GM12878 (cell line): Measurements from ENCODE around the gene MVK. TPM values are rescaled to one million over a fixed set of nuclear protein-coding genes. Genes with fewer than 3 reads are reported as not detected.

Experiments
- ATAC-seq: fragments of 200-7000 bp; cut with Tn5 transposase; 3 replicates; pipeline ENCODE4 v1.9.1; 2020; ENCODE audit warnings: mild to moderate bottlenecking, moderate library complexity
- BruUV-seq: library from RNA; stranded (reverse); fragments of 400-500 nt; replicated peaks from 2 replicates; lab custom pipeline; 2021; lab: Mats Ljungman, UMichigan
- CTCF ChIA-PET: fragments of 300-600 bp; sonication (Branson Sonifier 250); formaldehyde crosslinking; extraction: SDS; loops from one replicate; lab custom pipeline; 2021; ENCODE audit warnings: inconsistent platforms; lab: Yijun Ruan, JAX
- POLR2A ChIA-PET: fragments of 350-600 bp; formaldehyde crosslinking; extraction: SDS; loops from one replicate; lab custom pipeline; 2021; ENCODE audit warnings: inconsistent platforms; lab: Charles Lee
- RAD21 ChIA-PET: fragments of 300-600 bp; sonication (Branson Sonifier 250); formaldehyde crosslinking; loops from one replicate; lab custom pipeline; 2023; ENCODE audit warnings: antibody characterized with exemption; ENCODE audit not compliant: unreplicated experiment; lab: Charles Lee
- SMC1A ChIA-PET: fragments of 300-600 bp; sonication (Branson Sonifier 250); formaldehyde crosslinking; loops from one replicate; lab custom pipeline; 2023; ENCODE audit not compliant: unreplicated experiment, uncharacterized antibody; lab: Charles Lee
- DNase-seq: peaks from one replicate; pipeline ENCODE4 v3.0.0-alpha.2; 2011; ENCODE audit warnings: low read depth, low spot score
- FAIRE-seq: peaks from 3 replicates; lab custom pipeline; 2011; peaks lifted over from hg19 to GRCh38; lab: Jason Lieb, UNC
- H2AFZ ChIP-seq: 2 replicates; pipeline ENCODE4 v1.6.0; 2011; ENCODE audit warnings: low read depth, low read length, control low read depth; ENCODE audit not compliant: control insufficient read depth
- H3K27ac ChIP-seq: 2 replicates; pipeline ENCODE4 v1.5.1; 2011; ENCODE audit warnings: control low read depth; ENCODE audit not compliant: control insufficient read depth, insufficient read depth
- H3K27me3 ChIP-seq, 2 experiments: replicated peaks in 1 of 2; 2 replicates each; pipeline versions ENCODE4 v1.6.0 to v1.6.1; 2011; ENCODE audit warnings: low read length in 1 of 2; ENCODE audit not compliant: control insufficient read depth in 2 of 2, insufficient read depth in 2 of 2
- H3K36me3 ChIP-seq, 2 experiments: 2 replicates each; pipeline ENCODE4 v1.5.1; 2011; ENCODE audit warnings: low read length in 1 of 2; ENCODE audit not compliant: control insufficient read depth in 2 of 2, insufficient read depth in 2 of 2
- H3K4me1 ChIP-seq: 2 replicates; pipeline ENCODE4 v1.6.1; 2011; ENCODE audit warnings: mild to moderate bottlenecking, low read length, moderate library complexity, mixed read lengths; ENCODE audit not compliant: control insufficient read depth, insufficient read depth
- H3K4me2 ChIP-seq: 2 replicates; pipeline ENCODE4 v1.6.0; 2011; ENCODE audit warnings: control low read depth; ENCODE audit not compliant: control insufficient read depth, insufficient read depth
- H3K4me3 ChIP-seq: fragments of 200-600 bp; sonication (generic); 2 replicates; pipeline ENCODE4 v1.5.1; 2016
- H3K79me2 ChIP-seq: 2 replicates; pipeline ENCODE4 v1.6.0; 2011; ENCODE audit warnings: low read length; ENCODE audit not compliant: control insufficient read depth, insufficient read depth
- H3K9ac ChIP-seq: 2 replicates; pipeline ENCODE4 v1.8.0; 2011; ENCODE audit warnings: low read length, control low read depth, mixed read lengths; ENCODE audit not compliant: control insufficient read depth, insufficient read depth
- H3K9me3 ChIP-seq: replicated peaks from 3 replicates; pipeline ENCODE4 v1.5.1; 2011; ENCODE audit warnings: mild to moderate bottlenecking, low read length; ENCODE audit not compliant: control insufficient read depth, insufficient read depth
- H4K20me1 ChIP-seq: 2 replicates; pipeline ENCODE4 v1.6.0; 2011; ENCODE audit not compliant: control insufficient read depth, insufficient read depth
- BHLHE40 ChIP-seq, 2 experiments: fragments of 450-650 bp in 1 of 2; IDR thresholded peaks; 2 replicates each; pipeline ENCODE4 v1.6.1; 2011 to 2017; ENCODE audit warnings: low read depth in 2 of 2, borderline replicate concordance in 1 of 2, improper control_type of control experiment in 1 of 2, low read length in 1 of 2, mild to moderate bottlenecking in 1 of 2
- CTCF ChIP-seq, 3 experiments: IDR thresholded peaks in 2 of 3; conservative IDR thresholded peaks in 1 of 3; 2 replicates each; pipeline ENCODE4 v1.5.1; 2011; ENCODE audit warnings: low read depth in 3 of 3, low read length in 3 of 3, mild to moderate bottlenecking in 3 of 3, control low read depth in 2 of 3, moderate library complexity in 2 of 3, inconsistent platforms in 1 of 3, mixed read lengths in 1 of 3; ENCODE audit not compliant: control insufficient read depth in 2 of 3, insufficient read depth in 1 of 3; ENCODE audit errors: extremely low read depth in 1 of 3
- ETV6 ChIP-seq, 2 experiments: fragments of 450-650 bp in 1 of 2; IDR thresholded peaks in 1 of 2; conservative IDR thresholded peaks in 1 of 2; 2 replicates each; pipeline ENCODE4 v1.6.1; 2014; ENCODE audit warnings: antibody characterized with exemption in 1 of 2, borderline replicate concordance in 1 of 2, low read depth in 1 of 2, mild to moderate bottlenecking in 1 of 2, moderate library complexity in 1 of 2
- IKZF1 ChIP-seq: fragments of 450-650 bp; conservative IDR thresholded peaks from 2 replicates; pipeline ENCODE4 v1.6.1; 2017; ENCODE audit warnings: antibody characterized with exemption, mild to moderate bottlenecking
- SP1 ChIP-seq: IDR thresholded peaks from one replicate; pipeline ENCODE4 v1.6.1; 2011; ENCODE audit warnings: low read depth, low read length
- ZNF24 ChIP-seq: fragments of 450-650 bp; IDR thresholded peaks from 2 replicates; pipeline ENCODE4 v1.6.1; 2017; ENCODE audit warnings: antibody characterized with exemption, mild to moderate bottlenecking
- WGBS: methylation state at CpG from one replicate; pipeline ENCODE4 v1.1.6; 2016; ENCODE audit warnings: low lambda C conversion rate; ENCODE audit not compliant: insufficient replicate concordance, insufficient coverage; ENCODE audit errors: missing lambda C conversion rate; 5-methylcytosine and 5-hydroxymethylcytosine counted together
- in situ Hi-C: fragments of 300-500 bp; cut with MboI; formaldehyde crosslinking; loops from 9 replicates; pipeline ENCODE4 v1.14.3; 2018; ENCODE audit warnings: mixed read lengths
- intact Hi-C: fragments of 100-400 bp; cut with micrococcal nuclease; formaldehyde crosslinking; loops from one replicate; pipeline ENCODE4 v1.14.2; 2022; ENCODE audit not compliant: unreplicated experiment
- polyA plus RNA-seq, 11 experiments: library from polyadenylated mRNA; depleted of rRNA in 4 of 11; unstranded in 6 of 11; stranded (reverse) in 5 of 11; fragments of >200 nt; fragmentation: Nextera tagmentation in 4 of 11; fragmentation: Illumina TruSeq in 1 of 11; extraction: Ambion mirVana in 4 of 11; extraction: Trizol in 1 of 11; gene quantifications; 1 replicate in 1 of 11; 2 replicates in 10 of 11; pipeline versions ENCODE4 v1.2.1 to v1.2.3, GENCODE V29; 2011 to 2016; ENCODE audit warnings: inconsistent platforms in 2 of 11, missing spikeins in 2 of 11, low read depth in 1 of 11
- total RNA-seq, 4 experiments: library from RNA; depleted of rRNA in 3 of 4; stranded (reverse); fragments of >200 nt in 3 of 4; fragmentation: Illumina TruSeq in 1 of 4; extraction: Trizol in 1 of 4; gene quantifications; 2 replicates each; pipeline versions ENCODE4 v1.2.1 to v1.2.3, GENCODE V29; 2013 to 2021
- TF ChIP-seq, protein P1 (sequence below): IDR thresholded peaks from 2 replicates; pipeline ENCODE4 v1.6.1; 2012; ENCODE audit warnings: low read depth, low read length, improper control_type of control experiment
- TF ChIP-seq, protein P2 (sequence below): IDR thresholded peaks from 2 replicates; pipeline ENCODE4 v1.6.1; 2012; ENCODE audit warnings: improper control_type of control experiment, low read depth, low read length; ENCODE audit not compliant: insufficient replicate concordance
- TF ChIP-seq, protein P3 (sequence below): IDR thresholded peaks from 2 replicates; pipeline ENCODE4 v1.6.1; 2012; ENCODE audit warnings: low read length, inconsistent platforms

The MVK gene
- total and polyA plus RNA-seq, 10 of the 15 experiments (the other 5 are each of a cell fraction or from before 2014, with no cell fraction given), result 0.24 to 46.7 (median 31.9) TPM

- no peak overlapping the region for H2AFZ ChIP-seq
- SMC1A ChIA-PET, result interaction anchor here (1.3 kb wide), 1 partner anchor 68 kb away, joined by 3 read pairs; no protein-coding TSS in a partner anchor
- H3K79me2 ChIP-seq, result no peaks in the 10 kb centered on the region
- H3K36me3 ChIP-seq, result no peaks in the 10 kb centered on the region
- intact Hi-C loops, result no loop called here
- peaks cover 4% of the 10 kb centered on the region in 2 experiments; a peak in 2 of 4 replicates for H3K27me3 ChIP-seq
- no peaks in the 10 kb centered on the region for H3K9me3 ChIP-seq
- POLR2A ChIA-PET, result interaction anchor here (0.6 kb wide), 1 partner anchor 156 kb away, joined by 3 read pairs; no protein-coding TSS in a partner anchor
- RAD21 ChIA-PET, result no interaction called here
- WGBS, result 37% methylated on average over 2 of the region's 2 CpGs
- no peak overlapping the region for H3K4me3 ChIP-seq
- ATAC-seq (no peak), DNase-seq (no peak), FAIRE-seq (no peak)
- no TSS peak for BruUV-seq
- no peaks in the 10 kb centered on the region for H3K4me1 ChIP-seq
- no peak overlapping the region for H3K4me2 ChIP-seq
- H3K9ac ChIP-seq, result no peak overlapping the region
- CTCF ChIA-PET, result no interaction called here
- peaks cover 3% of the 10 kb centered on the region; the same call in 1 of the 2 replicates for H4K20me1 ChIP-seq
- in situ Hi-C loops, result no loop called here
- no peak overlapping the region for H3K27ac ChIP-seq
- TF ChIP-seq BHLHE40 (IDR thresholded peaks at IDR 0.05; ENCODE audit: borderline replicate concordance in 1 of 2, low read depth in 2 of 2, low read length in 1 of 2) (no peak), IKZF1 (no peak), ETV6 (conservative IDR thresholded peaks at IDR 0.05 in 1 of 2, IDR thresholded peaks at IDR 0.05 in 1 of 2; ENCODE audit: borderline replicate concordance in 1 of 2, low read depth in 1 of 2) (no peak), ZNF24 (no peak), CTCF (IDR thresholded peaks at IDR 0.05 in 2 of 3, conservative IDR thresholded peaks at IDR 0.05 in 1 of 3; ENCODE audit: control insufficient read depth in 2 of 3, extremely low read depth in 1 of 3, insufficient read depth in 1 of 3, low read depth in 3 of 3, low read length in 3 of 3) (no peak), SP1 (no peak)
- TF ChIP-seq, protein P1, sequence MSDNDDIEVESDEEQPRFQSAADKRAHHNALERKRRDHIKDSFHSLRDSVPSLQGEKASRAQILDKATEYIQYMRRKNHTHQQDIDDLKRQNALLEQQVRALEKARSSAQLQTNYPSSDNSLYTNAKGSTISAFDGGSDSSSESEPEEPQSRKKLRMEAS, result no peak
- TF ChIP-seq, protein P2, sequence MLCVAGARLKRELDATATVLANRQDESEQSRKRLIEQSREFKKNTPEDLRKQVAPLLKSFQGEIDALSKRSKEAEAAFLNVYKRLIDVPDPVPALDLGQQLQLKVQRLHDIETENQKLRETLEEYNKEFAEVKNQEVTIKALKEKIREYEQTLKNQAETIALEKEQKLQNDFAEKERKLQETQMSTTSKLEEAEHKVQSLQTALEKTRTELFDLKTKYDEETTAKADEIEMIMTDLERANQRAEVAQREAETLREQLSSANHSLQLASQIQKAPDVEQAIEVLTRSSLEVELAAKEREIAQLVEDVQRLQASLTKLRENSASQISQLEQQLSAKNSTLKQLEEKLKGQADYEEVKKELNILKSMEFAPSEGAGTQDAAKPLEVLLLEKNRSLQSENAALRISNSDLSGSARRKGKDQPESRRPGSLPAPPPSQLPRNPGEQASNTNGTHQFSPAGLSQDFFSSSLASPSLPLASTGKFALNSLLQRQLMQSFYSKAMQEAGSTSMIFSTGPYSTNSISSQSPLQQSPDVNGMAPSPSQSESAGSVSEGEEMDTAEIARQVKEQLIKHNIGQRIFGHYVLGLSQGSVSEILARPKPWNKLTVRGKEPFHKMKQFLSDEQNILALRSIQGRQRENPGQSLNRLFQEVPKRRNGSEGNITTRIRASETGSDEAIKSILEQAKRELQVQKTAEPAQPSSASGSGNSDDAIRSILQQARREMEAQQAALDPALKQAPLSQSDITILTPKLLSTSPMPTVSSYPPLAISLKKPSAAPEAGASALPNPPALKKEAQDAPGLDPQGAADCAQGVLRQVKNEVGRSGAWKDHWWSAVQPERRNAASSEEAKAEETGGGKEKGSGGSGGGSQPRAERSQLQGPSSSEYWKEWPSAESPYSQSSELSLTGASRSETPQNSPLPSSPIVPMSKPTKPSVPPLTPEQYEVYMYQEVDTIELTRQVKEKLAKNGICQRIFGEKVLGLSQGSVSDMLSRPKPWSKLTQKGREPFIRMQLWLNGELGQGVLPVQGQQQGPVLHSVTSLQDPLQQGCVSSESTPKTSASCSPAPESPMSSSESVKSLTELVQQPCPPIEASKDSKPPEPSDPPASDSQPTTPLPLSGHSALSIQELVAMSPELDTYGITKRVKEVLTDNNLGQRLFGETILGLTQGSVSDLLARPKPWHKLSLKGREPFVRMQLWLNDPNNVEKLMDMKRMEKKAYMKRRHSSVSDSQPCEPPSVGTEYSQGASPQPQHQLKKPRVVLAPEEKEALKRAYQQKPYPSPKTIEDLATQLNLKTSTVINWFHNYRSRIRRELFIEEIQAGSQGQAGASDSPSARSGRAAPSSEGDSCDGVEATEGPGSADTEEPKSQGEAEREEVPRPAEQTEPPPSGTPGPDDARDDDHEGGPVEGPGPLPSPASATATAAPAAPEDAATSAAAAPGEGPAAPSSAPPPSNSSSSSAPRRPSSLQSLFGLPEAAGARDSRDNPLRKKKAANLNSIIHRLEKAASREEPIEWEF, result no peak
- TF ChIP-seq, protein P3, sequence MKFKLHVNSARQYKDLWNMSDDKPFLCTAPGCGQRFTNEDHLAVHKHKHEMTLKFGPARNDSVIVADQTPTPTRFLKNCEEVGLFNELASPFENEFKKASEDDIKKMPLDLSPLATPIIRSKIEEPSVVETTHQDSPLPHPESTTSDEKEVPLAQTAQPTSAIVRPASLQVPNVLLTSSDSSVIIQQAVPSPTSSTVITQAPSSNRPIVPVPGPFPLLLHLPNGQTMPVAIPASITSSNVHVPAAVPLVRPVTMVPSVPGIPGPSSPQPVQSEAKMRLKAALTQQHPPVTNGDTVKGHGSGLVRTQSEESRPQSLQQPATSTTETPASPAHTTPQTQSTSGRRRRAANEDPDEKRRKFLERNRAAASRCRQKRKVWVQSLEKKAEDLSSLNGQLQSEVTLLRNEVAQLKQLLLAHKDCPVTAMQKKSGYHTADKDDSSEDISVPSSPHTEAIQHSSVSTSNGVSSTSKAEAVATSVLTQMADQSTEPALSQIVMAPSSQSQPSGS, result no peak
Measured at GRCh38 chr12:109609342-109609741, 35.7 kb downstream of the MVK start.
